Urinary bladder (tissue), 4 donors: ENCODE results near the gene POT1. TPM values are rescaled to one million over a fixed set of nuclear protein-coding genes. Genes with fewer than 3 reads are reported as not detected.

ENCODE experiments used
- DNase-seq: peaks from one replicate; pipeline ENCODE4 v3.0.0-alpha.2; 2015; ENCODE audit errors: extremely low spot score
- H3K27ac ChIP-seq: one replicate; pipeline ENCODE4 v1.5.1; 2013; ENCODE audit warnings: low read depth, mild to moderate bottlenecking, moderate library complexity
- H3K36me3 ChIP-seq: one replicate; pipeline ENCODE4 v1.6.1; 2013; ENCODE audit warnings: mild to moderate bottlenecking, moderate library complexity; ENCODE audit not compliant: insufficient read depth
- H3K4me1 ChIP-seq: one replicate; pipeline ENCODE4 v1.6.1; 2013; ENCODE audit warnings: mild to moderate bottlenecking, moderate library complexity; ENCODE audit not compliant: insufficient read depth
- H3K4me3 ChIP-seq: one replicate; pipeline ENCODE4 v1.5.1; 2013; ENCODE audit warnings: low read depth, low read length
- WGBS: extraction: QIAGEN DNeasy Blood & Tissue Kit; methylation state at CpG from one replicate; pipeline ENCODE4 v1.1.7; 2013; 5-methylcytosine and 5-hydroxymethylcytosine counted together
- polyA plus RNA-seq: library from polyadenylated mRNA; stranded (reverse); fragments of 200-250 nt; gene quantifications from one replicate; pipeline ENCODE4 v1.2.3, GENCODE V29; 2013
- total RNA-seq: library from RNA; depleted of rRNA; stranded (reverse); fragments of >200 nt; gene quantifications from one replicate; pipeline ENCODE4 v1.2.3, GENCODE V29; 2014
- donor health status: healthy with polysubstance abuse.
- donor health status: healthy.

Gene POT1
- total and polyA plus RNA-seq, 2 donors = 15.9 to 134 TPM

DNA sequence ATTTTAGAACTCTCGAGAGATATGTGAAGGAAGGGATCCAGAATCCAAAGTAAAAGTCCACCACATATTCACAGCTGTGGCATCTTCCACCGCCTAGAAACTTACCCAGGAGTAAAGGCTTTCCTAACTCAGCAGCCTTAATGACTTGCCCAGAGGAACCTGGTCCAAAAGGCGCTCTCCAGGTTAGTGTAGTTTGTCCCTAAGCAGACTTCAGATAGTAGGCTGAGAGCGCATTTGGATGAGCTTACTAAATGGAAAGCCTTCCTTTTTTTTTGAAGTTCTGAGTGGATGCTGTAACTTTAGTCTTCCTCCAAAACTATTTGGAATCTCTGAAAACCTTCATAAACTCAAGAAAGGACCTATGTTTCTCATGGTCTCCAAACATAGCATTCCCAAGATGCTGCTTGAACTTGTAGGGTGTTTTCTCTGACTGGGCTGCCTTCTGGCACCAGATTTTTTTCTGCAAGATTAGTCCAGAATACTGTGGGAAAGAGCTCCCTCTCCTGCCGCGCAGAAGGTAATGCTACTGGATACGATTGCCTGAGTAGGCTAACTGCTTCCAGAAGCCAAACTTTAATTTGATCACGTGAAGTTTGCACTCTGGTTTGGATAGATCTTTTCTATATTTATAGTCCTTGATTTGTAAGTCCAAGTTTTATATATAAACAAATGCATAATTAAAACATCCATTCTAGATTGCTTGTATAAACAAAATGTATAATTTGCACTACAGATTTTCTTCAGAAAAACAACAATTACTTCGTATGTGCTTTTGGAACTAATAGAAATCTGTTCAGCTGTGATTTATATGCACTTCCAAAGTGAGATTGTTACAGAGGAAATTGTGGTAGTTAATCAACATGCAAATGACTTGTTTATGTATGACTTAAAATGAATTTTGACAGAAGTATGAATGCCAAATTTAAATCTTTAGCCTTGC is 144.5 kb downstream of the POT1 start:
- Histone ChIP-seq H3K4me3 (no peak overlapping the region), H3K4me1 (no peaks in the 10 kb centered on the region), H3K36me3 (no peaks in the 10 kb centered on the region), H3K27ac (no peak overlapping the region)
- peak; percentile 17 for DNase-seq
- 47% methylated on average over 9 of the region's 9 CpGs for WGBS

DNA sequence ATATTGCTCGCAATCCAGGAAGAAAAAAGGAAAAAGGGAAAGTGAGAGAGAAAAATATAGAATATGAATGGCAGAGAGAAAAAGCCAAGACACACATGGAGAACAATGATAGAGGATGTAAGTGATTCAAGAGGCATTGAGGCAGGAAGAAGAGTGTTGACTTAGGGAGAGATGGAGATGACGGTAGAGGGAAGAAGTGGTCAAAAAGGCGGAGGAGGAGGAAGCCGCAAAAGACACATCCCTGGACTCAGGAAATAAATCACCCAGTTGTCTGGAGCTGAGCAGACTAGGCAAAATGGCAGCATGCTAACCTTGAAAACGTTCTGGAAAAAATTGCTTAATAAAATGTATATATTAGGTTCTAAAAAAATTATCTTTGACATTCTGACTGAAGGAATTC is 146.4 kb downstream of the POT1 start:
- no peak overlapping the region for H3K4me3 ChIP-seq
- H3K4me1 ChIP-seq = no peaks in the 10 kb centered on the region
- WGBS = 85% methylated on average over 5 of the region's 5 CpGs
- H3K36me3 ChIP-seq = no peaks in the 10 kb centered on the region
- DNase-seq = no peak
- H3K27ac ChIP-seq = no peak overlapping the region

DNA sequence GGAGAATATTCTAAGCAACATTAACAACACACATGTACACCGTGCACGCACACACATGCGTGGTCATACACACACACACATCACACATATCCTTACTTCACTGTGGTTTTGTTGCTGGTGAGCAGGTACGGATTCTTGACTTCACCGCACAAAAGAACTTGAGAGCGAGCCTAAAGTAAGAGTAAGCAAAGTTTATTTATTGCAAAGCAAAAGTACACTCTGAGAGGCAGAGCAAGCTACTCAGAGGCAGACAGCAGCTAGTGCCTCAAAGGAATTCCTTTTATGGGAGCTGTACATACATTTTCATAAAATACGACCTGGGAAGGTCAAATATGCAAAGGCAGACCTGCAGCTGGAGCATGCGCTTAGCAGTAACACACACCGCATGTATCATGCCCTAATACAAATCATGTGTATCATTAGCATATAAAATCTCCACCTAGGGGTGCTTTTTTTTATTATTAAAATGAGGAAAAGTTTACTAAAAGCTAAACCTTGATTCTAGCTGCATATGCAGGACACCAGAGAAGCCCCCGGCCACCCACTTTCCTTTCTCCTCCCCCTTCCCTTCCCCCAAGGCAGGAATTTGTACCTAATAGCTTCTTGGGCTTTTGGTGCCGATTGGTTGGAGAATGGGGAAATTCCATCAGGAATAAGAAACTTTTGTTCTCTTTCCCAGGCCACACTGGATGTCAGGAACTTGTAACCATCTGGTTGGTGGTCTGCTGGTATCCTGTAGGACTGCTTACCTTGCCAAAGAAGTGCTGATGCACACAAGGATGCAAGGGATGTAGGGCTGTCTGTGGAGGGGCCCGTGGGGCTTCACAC is 147.5 kb downstream of the POT1 start:
- H3K36me3 ChIP-seq = no peaks in the 10 kb centered on the region
- WGBS = 72% methylated on average over 12 of the region's 12 CpGs
- H3K4me1 ChIP-seq = no peaks in the 10 kb centered on the region
- no peak overlapping the region for H3K4me3 ChIP-seq
- DNase-seq = no peak
- H3K27ac ChIP-seq = no peak overlapping the region

DNA sequence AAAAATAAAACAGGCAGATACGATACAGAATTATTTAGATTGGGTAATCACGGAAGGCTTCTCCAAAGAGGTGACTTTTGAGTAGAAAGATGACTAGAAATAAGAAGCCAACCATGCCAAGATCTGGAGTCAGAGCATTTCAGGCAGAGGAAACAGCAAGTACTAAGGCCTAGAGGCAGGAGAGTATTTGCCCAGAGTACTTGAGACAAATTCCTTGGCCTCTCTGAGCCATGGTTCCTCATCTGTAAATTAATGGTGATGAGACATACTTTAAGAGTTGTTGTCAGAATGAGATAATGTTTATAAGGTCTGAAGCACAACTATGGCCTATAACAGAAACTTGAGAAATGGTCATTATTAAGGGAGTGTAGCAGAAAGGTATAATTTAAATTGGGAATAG is 148.2 kb downstream of the POT1 start:
- Histone ChIP-seq H3K27ac (no peak overlapping the region), H3K36me3 (no peaks in the 10 kb centered on the region), H3K4me1 (no peaks in the 10 kb centered on the region), H3K4me3 (no peak overlapping the region)
- 97% methylated on average over 2 of the region's 2 CpGs for WGBS
- no peak for DNase-seq

DNA sequence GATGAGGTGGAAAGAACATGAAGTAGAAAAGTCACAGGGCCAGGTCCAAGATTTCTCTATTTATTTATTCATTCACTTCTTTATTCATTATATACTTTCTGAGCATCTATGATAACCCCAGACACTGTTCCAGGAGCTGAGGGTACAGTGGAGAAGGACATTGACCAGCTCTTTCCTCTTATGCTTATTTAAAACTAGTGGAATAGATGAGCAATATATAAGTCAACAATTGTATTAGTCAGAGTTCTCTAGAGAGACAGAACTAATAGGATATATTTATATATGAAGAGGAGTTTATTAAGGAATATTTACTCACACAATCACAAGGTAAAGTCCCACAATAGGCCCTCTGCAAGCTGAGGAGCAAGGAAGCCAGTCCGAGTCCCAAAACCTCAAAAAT is 149.0 kb downstream of the POT1 start:
- 96% methylated on average over 1 of the region's 1 CpG for WGBS

DNA sequence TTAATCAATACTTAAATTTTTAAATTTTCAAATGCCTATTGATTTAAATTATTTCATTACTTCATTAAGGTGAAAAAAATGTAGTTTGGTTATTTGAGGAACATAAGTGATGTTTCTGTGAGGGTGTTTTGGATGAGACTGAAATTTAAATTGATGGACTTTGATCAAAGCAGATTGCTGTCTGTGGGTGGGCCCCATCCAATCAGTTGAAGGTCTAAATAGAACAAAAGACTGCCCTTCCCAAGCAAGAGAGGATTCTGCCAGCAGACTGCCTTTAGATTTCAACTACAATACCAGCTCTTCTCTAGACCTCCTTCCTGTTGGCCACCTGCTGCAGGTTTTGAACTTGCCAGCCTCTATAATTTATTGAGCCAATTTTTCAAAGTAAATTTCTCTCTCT is 149.6 kb downstream of the POT1 start:
- DNase-seq = no peak
- Histone ChIP-seq H3K36me3 (no peaks in the 10 kb centered on the region), H3K4me1 (no peaks in the 10 kb centered on the region)

More for the DNA sequence above, 149.0 kb downstream of the POT1 start:
- no peak overlapping the region for H3K4me3 ChIP-seq
- H3K4me1 ChIP-seq = no peaks in the 10 kb centered on the region
- H3K27ac ChIP-seq = no peak overlapping the region
- no peaks in the 10 kb centered on the region for H3K36me3 ChIP-seq
- no peak for DNase-seq

DNA sequence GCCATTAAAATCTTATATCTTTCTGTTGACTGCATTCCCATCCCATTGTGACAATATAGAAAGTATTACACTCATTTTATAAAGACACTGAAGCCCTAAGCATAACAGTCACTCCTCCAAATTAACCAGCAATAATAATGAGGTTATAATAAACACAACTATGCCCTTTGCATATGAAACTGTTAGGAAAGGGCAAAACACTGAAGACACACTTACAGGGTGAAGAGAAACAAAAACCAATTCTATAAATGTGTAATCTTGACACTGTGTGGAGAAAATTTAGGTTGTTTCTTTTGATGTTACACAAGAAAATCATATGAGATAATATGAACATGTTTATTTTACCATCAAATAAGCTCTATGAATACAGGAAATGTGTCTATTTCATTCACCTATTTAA is 150.0 kb downstream of the POT1 start:
- DNase-seq = no peak
- no peaks in the 10 kb centered on the region for H3K4me1 ChIP-seq
- no peaks in the 10 kb centered on the region for H3K36me3 ChIP-seq
- H3K27ac ChIP-seq = no peak overlapping the region
- no peak overlapping the region for H3K4me3 ChIP-seq

More for the DNA sequence above, 149.6 kb downstream of the POT1 start:
- Histone ChIP-seq H3K27ac (no peak overlapping the region), H3K4me3 (no peak overlapping the region)

DNA sequence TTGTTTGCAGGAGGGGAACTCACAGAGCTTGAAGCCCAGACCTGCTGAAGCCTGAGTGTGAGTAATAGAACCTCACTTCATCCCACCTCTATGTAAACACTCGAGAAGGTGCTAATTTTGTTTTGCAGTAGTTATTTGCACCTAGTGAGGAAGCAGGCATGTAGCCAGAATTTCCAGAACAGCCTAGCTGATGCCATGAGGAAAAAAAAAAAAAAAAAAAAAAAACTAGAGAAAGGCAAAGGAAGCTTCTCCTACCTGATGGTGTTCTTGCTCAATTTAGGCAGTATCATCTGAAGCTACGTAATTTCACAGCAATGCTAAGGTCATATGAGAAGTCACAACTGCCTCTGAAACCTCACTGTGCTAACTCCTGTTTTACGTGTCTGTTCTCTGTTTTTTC is 150.4 kb downstream of the POT1 start:
- 64% methylated on average over 3 of the region's 3 CpGs for WGBS
- DNase-seq = no peak

DNA sequence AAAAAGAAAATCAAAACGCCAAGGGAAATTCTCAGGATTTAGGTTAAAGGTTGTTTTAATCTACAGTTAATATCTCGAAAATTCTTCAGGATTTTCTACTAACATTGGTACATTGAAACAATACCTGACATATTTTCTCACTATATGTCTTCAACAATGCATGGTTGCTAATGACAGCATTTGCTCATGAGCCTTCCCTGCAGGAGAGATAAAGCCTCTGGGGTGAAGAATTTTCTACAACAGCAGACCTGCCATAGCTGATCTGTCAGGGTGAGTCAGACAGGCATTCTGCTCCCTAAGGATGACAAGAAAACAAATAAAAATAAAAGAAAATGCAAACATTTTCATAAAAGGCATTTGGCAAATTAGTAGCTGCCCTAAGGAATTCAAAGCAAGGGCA is 152.4 kb downstream of the POT1 start:
- Histone ChIP-seq H3K36me3 (no peaks in the 10 kb centered on the region), H3K4me1 (no peaks in the 10 kb centered on the region), H3K4me3 (no peak overlapping the region), H3K27ac (no peak overlapping the region)
- DNase-seq = no peak
- WGBS = 85% methylated on average over 2 of the region's 2 CpGs

More for the DNA sequence above, 150.4 kb downstream of the POT1 start:
- Histone ChIP-seq H3K4me3 (no peak overlapping the region), H3K36me3 (no peaks in the 10 kb centered on the region), H3K4me1 (no peaks in the 10 kb centered on the region), H3K27ac (no peak overlapping the region)

DNA sequence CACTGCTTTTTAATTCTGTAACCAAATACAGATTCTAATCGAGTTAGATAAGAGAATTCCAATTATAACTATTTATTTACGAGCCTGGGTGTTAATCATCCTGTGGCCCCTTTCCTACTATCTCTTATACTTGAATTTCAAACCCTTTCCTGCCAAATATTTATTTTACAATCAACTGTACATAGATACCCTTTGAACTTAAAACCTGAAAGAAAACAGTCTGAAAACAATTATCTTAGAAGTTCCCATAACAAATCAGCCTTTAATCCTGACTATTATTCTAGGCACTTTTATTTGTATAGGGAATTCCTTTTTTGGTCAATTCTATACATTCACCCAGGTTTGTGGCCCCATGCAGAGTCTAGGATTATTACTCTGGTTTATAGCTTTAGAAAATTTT is 153.5 kb downstream of the POT1 start:
- H3K4me1 ChIP-seq = no peaks in the 10 kb centered on the region
- no peaks in the 10 kb centered on the region for H3K36me3 ChIP-seq
- WGBS = 45% methylated on average over 2 of the region's 2 CpGs
- H3K27ac ChIP-seq = no peak overlapping the region
- no peak overlapping the region for H3K4me3 ChIP-seq
- no peak for DNase-seq

DNA sequence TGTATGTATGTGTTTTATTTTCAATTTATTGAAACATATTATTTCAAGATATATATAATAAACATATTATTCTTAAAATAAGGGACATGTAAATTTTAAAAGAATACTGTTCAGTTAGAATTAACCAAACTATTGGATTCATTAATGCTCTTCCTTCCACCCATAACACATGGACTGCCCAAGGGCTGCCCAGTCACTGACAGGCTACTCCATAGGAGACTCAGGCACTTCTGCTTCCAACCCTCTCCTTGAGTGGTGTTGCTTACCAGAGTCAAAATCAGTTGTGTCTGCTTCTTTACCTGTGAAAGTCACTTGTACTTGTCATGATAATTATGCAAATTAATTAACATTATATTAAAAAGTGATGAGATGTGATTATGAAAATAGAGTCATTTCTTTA is 154.2 kb downstream of the POT1 start:
- Histone ChIP-seq H3K36me3 (no peaks in the 10 kb centered on the region), H3K27ac (no peak overlapping the region), H3K4me1 (no peaks in the 10 kb centered on the region), H3K4me3 (no peak overlapping the region)
- DNase-seq = no peak

DNA sequence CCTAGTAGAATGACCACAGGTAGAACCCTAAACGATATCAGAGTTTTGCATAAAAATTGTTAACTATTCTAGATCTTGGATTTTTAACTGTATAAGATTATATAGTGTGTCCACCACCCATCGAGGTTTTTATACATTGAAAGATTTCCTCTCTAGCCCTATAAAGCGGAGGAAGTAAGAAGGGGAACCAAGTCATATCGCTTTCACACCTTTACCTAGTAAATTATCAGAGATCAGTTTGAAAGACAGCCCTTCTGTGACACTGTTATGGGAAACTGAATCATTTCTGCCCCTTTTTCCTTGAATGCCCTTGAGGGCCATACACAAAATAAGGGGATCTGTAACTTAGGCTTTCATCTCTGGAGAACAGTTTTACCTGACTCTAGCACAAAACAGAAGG is 155.7 kb downstream of the POT1 start:
- WGBS = 86% methylated on average over 4 of the region's 4 CpGs
- Histone ChIP-seq H3K4me3 (no peak overlapping the region), H3K36me3 (no peaks in the 10 kb centered on the region), H3K27ac (no peak overlapping the region), H3K4me1 (no peaks in the 10 kb centered on the region)
- DNase-seq = no peak

DNA sequence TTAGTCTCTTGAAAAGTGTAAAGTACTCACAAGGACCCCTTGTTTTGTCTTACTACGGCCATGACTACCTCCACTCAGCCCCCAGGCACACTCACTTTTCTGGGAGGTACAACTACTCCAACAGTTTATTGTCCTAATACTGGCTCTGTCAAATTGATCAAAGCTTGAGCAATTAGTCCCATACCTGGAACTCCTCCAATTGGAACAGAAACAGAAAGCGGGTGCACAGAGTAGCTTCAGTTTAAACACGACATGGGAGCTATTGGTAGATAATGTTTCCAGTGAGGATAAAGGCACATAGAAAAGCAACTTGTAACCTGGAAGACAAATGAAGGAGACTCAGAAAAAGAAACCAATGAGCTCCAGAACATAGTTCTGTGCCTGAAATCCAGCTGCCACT is 156.3 kb downstream of the POT1 start:
- no peak overlapping the region for H3K27ac ChIP-seq
- no peak for DNase-seq
- H3K4me3 ChIP-seq = no peak overlapping the region
- no peaks in the 10 kb centered on the region for H3K4me1 ChIP-seq
- WGBS = 84% methylated on average over 3 of the region's 3 CpGs
- H3K36me3 ChIP-seq = no peaks in the 10 kb centered on the region
